ENCODE results near the gene TRDN. TPM values are rescaled to one million over a fixed set of nuclear protein-coding genes. Genes with fewer than 3 reads are reported as not detected.
"Not testable (repeated sequence)": the region's sequence is repeated elsewhere in the genome, so short reads cannot be mapped to it uniquely, and the experiment has no call there.

TRDN gene
- total RNA-seq, 2 donors from 2014 or later = not detected

DNA sequence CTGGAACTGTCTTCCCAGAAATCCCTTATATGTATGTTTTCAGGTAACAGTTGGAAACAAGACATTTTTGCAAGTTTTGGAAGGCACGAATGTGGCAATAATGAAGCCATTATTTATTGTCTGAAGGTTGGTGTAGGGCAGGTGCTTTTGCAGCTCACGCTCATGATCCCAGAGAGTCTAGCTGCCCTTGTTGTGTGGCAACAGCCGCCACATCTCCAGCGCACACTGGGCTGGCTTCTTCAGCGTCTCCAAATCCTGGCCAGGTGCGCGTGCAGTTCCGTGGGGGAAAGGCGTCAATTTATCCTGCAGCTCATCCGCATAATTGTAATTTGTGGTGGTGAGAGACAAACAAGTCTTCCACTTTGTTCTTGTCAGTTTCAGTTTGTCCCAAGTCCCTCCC is 71.2 kb downstream of the TRDN start:
- ATAC-seq (no peak), DNase-seq (ENCODE audit: low spot score) (no peak)
- H3K9me3 Mint-ChIP-seq = peaks cover 12% of the 10 kb centered on the region
- H3K36me3 Mint-ChIP-seq = no peaks in the 10 kb centered on the region
- H3K27me3 Mint-ChIP-seq = no peaks in the 10 kb centered on the region
- no peak overlapping the region for H3K4me3 Mint-ChIP-seq
- H3K27ac Mint-ChIP-seq = no peak overlapping the region
- H3K4me1 Mint-ChIP-seq (ENCODE audit: low read depth in 2 of 2) = no peaks in the 10 kb centered on the region

DNA sequence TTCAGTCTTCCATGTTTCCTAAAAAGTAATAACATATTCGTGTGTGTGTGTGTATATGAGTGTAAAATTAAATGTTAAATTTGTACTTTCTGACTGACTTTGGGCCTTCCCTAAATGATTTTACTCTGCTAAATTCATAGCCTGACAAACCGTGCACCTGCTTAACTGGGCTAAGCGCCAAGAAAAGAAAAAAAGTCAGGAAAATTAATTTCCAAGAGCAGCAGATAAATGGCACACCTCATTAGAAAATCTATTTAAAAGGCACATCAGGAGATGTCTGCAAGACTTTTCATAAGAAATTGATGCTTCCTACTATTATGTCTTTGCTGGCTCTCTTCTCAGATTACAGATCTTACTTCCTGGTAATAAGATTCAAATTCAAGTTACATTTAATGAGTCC is 72.4 kb downstream of the TRDN start:
- Mint-ChIP-seq H3K4me3 (no peak overlapping the region), H3K36me3 (peaks cover 7% of the 10 kb centered on the region), H3K9me3 (peaks cover 19% of the 10 kb centered on the region), H3K4me1 (ENCODE audit: low read depth in 2 of 2) (peaks cover 0 to 2% of the 10 kb centered on the region in 2 donors), H3K27me3 (no peaks in the 10 kb centered on the region), H3K27ac (no peak overlapping the region)
- ATAC-seq (no peak), DNase-seq (ENCODE audit: low spot score) (no peak)

DNA sequence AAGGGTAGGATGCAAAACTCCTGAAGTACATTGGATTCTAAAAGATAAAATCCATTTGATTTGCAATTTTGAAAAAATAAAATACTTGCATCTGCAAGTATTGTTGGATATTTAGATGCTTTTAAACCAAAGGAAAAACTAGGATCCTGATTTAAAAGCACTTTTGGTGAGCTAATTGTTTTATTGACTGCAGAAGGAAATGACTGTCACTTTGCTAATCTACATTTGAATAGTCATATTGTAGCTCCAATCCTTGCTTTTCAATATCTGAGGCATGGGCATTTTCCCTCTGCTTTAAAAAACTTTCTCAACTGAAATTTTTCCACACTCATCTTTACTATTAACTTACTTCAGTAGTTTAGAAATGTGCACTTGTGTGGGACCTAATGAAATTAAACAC is 74.1 kb downstream of the TRDN start:
- ATAC-seq (no peak), DNase-seq (ENCODE audit: low spot score) (no peak)
- H3K27ac Mint-ChIP-seq = no peak overlapping the region
- no peaks in the 10 kb centered on the region for H3K27me3 Mint-ChIP-seq
- peaks cover 26% of the 10 kb centered on the region for H3K9me3 Mint-ChIP-seq
- H3K4me1 Mint-ChIP-seq (ENCODE audit: low read depth in 2 of 2) = peaks cover 0 to 3% of the 10 kb centered on the region in 2 donors
- H3K36me3 Mint-ChIP-seq = peaks cover 7% of the 10 kb centered on the region
- H3K4me3 Mint-ChIP-seq = no peak overlapping the region

GRCh38 chr6:123562264-123562663 is 74.5 kb downstream of the TRDN start:
- no peak overlapping the region for H3K27ac Mint-ChIP-seq
- DNase-seq (ENCODE audit: low spot score) = no peak
- no peaks in the 10 kb centered on the region for H3K27me3 Mint-ChIP-seq
- H3K36me3 Mint-ChIP-seq = peaks cover 7% of the 10 kb centered on the region
- ATAC-seq = no peak
- H3K4me1 Mint-ChIP-seq (ENCODE audit: low read depth in 2 of 2) = peaks cover 0 to 3% of the 10 kb centered on the region in 2 donors
- no peak overlapping the region for H3K4me3 Mint-ChIP-seq
- peaks cover 28% of the 10 kb centered on the region for H3K9me3 Mint-ChIP-seq

DNA sequence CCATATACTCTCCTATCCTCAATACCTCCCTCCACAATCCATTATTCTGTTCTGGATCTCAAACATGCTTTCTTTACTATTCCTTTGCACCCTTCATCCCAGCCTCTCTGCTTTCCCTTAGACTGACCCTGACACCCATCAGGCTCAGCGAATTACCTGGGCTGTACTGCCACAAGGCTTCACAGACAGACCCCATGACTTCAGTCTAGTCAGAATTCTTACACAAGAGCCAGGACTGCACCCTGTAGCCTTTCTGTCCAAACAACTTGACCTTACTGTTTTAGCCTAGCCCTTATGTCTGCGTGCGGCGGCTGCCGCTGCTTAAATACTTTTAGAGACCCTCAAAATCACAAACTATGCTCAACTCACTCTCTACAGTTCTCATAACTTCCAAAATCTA is 76.9 kb downstream of the TRDN start:
- H3K36me3 Mint-ChIP-seq; DNase-seq (ENCODE audit: low spot score): not testable (repeated sequence)

DNA sequence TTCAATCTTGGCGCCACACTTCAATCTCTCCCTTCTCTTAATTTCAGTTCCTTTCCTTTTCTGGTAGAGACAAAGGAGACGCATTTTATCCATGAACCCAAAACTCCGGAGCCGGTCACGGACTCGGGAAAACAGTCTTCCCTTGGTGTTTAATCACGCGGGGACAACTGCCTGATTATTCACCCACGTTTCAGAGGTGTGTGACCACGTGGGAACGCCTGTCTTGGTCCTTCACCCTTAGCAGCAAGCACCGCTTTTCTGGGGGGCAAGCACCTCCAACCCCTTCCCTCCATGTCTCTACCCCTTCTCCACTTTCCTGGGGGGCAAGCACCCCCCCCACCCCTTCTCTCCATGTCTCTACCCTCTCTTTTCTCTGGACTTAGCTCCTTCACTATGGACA is 79.3 kb downstream of the TRDN start:
- H3K27ac Mint-ChIP-seq; DNase-seq (ENCODE audit: low spot score); ATAC-seq; H3K4me1 Mint-ChIP-seq (ENCODE audit: low read depth in 2 of 2); H3K36me3 Mint-ChIP-seq; H3K27me3 Mint-ChIP-seq; H3K4me3 Mint-ChIP-seq: not testable (repeated sequence)
- peaks cover 41% of the 10 kb centered on the region for H3K9me3 Mint-ChIP-seq

More for the DNA sequence above, 76.9 kb downstream of the TRDN start:
- ATAC-seq; H3K27ac Mint-ChIP-seq; H3K4me1 Mint-ChIP-seq (ENCODE audit: low read depth in 2 of 2); H3K4me3 Mint-ChIP-seq; H3K27me3 Mint-ChIP-seq: not testable (repeated sequence)
- H3K9me3 Mint-ChIP-seq = peaks cover 35% of the 10 kb centered on the region

DNA sequence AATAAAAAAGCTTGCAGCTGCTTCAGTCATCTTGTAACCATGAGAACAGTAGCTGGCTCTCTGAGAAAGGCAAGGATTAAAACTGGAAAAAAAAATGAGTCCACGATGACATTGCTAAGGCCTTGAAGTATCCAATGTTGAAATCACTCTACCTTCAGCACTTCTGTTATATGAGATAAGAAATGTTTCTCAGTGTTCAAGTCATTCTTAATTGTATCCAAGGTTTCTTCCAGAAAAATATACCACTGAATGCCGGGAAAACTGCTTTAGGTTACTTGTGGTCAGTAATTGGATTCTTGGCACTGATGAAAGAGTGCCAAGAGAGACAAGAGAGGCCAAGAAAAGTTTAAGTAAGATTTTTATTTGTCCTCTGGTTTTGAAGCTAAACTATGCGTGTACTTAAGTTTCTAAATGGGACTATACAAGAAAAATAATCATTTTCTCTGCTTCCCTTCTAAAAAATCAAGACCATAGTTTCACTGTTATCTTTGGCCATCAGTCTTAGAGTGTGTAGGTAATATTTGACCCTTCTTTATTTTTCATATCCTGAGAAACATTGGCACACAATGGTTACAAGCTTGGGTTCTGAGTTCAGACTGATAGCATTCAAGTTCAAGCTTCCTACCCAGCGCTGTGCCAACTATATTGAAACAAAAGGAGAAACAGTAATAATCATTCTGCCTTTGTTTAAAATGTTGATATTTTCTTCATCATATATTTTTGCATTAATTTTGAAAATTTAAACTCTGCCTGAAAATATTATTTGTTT is 84.6 kb downstream of the TRDN start:
- Mint-ChIP-seq H3K27ac (no peak overlapping the region), H3K4me1 (ENCODE audit: low read depth in 2 of 2) (no peaks in the 10 kb centered on the region), H3K9me3 (peaks cover 23% of the 10 kb centered on the region), H3K27me3 (no peaks in the 10 kb centered on the region), H3K36me3 (no peaks in the 10 kb centered on the region), H3K4me3 (no peak overlapping the region)
- no peak for DNase-seq (ENCODE audit: low spot score)
- ATAC-seq = no peak

DNA sequence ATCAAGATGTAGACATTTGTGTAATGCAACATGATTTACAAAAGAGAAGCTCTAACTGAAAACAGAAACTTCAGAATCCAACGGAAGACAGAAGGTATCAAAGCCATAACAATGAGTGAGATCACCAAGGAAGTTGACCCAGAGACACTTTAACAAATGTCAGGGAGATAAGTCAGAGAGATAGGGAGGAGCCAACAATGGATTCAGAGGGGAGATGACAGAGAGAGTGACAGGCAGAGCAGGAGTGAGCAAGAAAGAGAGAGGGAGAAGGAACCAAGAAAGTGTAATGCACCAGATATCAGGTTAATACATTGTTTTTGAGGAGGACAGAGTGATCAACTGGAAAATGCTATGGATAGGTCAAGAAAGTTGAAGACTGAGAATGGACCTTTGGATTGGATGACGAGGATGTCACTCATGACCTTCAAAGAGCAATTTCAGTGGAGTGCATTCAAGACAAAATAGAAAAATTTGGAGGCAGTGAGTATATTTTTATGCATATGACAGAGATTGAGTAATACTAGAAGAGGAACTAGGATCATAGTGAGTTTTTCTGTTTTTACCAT is 86.6 kb downstream of the TRDN start:
- Mint-ChIP-seq H3K4me1 (ENCODE audit: low read depth in 2 of 2) (no peaks in the 10 kb centered on the region), H3K27me3 (no peaks in the 10 kb centered on the region), H3K36me3 (no peaks in the 10 kb centered on the region), H3K4me3 (no peak overlapping the region), H3K9me3 (peaks cover 21% of the 10 kb centered on the region), H3K27ac (no peak overlapping the region)
- DNase-seq (ENCODE audit: low spot score) (no peak), ATAC-seq (no peak)

DNA sequence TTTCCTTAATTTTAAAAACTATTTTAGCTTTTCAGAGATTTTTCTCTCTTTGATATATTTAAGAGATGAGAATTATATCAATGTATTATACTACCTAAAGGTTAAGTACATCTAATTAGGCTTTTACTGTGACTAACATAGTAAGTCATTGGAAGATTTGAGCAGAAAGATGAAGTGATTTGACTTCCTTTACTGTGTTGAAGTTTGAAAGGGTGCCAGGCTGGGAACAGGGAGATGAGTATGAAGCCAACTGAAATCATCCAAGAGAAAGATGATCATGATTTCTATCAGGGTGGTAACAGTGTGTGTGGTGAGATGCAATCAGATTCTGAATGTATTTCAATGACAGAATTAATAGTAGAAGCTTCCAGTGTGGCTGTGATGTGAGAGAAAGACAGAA is 87.3 kb downstream of the TRDN start:
- Mint-ChIP-seq H3K36me3 (no peaks in the 10 kb centered on the region), H3K4me3 (no peak overlapping the region), H3K27me3 (no peaks in the 10 kb centered on the region)

DNA sequence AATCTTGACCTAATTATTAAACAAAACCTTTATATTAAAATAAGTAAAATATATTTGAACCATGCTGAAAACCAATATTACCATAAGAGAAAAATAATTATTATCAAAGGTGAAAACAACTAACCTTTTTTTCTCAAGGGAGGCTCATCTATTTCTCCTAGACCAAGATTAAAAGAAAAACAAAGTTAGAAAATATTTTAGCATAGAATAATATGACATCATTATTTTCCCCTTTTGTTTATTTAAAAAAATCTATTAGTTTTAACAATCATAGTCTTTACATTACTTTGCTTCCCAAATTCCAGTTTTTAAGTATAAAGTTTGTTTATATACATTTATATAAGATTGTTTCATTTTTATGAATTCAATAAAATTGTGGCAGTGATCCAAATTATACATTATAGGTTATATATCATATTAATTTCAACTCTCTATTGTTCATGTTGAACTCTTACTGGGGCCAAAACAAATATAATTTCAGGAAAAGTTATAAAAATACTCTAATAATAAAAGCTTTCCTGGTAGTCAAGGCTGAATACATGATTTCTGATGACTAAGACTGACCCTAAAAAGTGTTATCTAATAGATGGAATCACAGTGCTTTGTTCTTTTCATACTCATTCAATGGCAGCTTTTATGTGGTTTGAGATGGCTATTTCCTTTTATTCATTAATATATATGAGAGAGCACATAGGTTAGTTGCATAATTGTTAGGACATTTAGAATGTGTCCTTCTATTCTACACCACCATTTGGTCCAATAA is 89.4 kb downstream of the TRDN start:
- Mint-ChIP-seq H3K4me3 (no peak overlapping the region), H3K27ac (no peak overlapping the region), H3K9me3 (peaks cover 15% of the 10 kb centered on the region), H3K4me1 (ENCODE audit: low read depth in 2 of 2) (no peaks in the 10 kb centered on the region), H3K27me3 (no peaks in the 10 kb centered on the region), H3K36me3 (no peaks in the 10 kb centered on the region)
- ATAC-seq (no peak), DNase-seq (ENCODE audit: low spot score) (no peak)

More for the DNA sequence above, 87.3 kb downstream of the TRDN start:
- ATAC-seq (no peak), DNase-seq (ENCODE audit: low spot score) (no peak)
- peaks cover 21% of the 10 kb centered on the region for H3K9me3 Mint-ChIP-seq
- no peak overlapping the region for H3K27ac Mint-ChIP-seq
- H3K4me1 Mint-ChIP-seq (ENCODE audit: low read depth in 2 of 2) = no peaks in the 10 kb centered on the region

GRCh38 chr6:123546537-123546936 is 90.2 kb downstream of the TRDN start:
- no peaks in the 10 kb centered on the region for H3K36me3 Mint-ChIP-seq

GRCh38 chr6:123541462-123541861 is 95.3 kb downstream of the TRDN start:
- Mint-ChIP-seq H3K4me1 (ENCODE audit: low read depth in 2 of 2) (no peaks in the 10 kb centered on the region), H3K27me3 (no peaks in the 10 kb centered on the region), H3K36me3 (no peaks in the 10 kb centered on the region), H3K9me3 (peaks cover under 1% of the 10 kb centered on the region), H3K27ac (no peak overlapping the region), H3K4me3 (no peak overlapping the region)
- ATAC-seq = no peak
- DNase-seq (ENCODE audit: low spot score) = no peak

More at GRCh38 chr6:123546537-123546936, 90.2 kb downstream of the TRDN start:
- H3K27ac Mint-ChIP-seq = no peak overlapping the region
- H3K4me1 Mint-ChIP-seq (ENCODE audit: low read depth in 2 of 2) = no peaks in the 10 kb centered on the region
- DNase-seq (ENCODE audit: low spot score) (no peak), ATAC-seq (no peak)
- H3K9me3 Mint-ChIP-seq = peaks cover 15% of the 10 kb centered on the region
- no peak overlapping the region for H3K4me3 Mint-ChIP-seq
- no peaks in the 10 kb centered on the region for H3K27me3 Mint-ChIP-seq

DNA sequence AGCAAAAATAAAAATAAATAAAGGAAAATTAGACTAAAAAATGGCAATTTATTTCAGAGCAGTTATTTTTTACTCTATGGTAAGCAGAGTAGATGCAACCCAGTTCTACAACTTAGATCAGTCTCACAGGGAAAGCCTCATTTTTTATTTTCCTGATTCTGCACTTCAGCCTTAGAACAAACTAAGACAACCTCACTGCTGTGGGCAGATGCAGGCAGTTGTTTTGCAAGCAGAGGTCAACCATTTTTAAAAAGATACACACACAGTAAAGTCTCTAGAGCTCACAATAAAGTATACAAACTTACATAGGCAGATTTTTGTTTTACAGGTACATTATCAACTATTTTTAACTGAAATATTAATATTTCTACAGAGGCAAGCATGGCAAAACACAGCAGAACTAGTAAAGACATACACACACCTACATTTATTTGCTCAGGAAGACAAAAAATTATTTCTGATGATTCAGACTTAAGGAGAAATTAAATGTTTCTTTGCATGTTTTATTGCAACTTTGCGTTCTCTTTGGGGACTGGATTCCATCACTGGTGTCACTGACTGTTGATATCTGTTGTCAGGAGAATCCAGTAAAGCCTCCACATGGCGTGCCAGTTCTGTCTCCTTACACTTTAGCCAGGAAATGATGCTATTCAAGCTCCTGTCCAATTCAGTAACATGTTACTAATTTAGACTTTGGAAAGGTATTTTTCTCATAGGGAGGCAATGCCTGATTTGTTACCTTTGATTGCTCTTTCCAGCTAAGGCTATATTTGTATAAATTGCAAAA is 102.7 kb downstream of the TRDN start:
- Mint-ChIP-seq H3K27ac (no peak overlapping the region), H3K36me3 (no peaks in the 10 kb centered on the region), H3K9me3 (no peaks in the 10 kb centered on the region), H3K27me3 (no peaks in the 10 kb centered on the region), H3K4me1 (ENCODE audit: low read depth in 2 of 2) (no peaks in the 10 kb centered on the region), H3K4me3 (no peak overlapping the region)
- DNase-seq (ENCODE audit: low spot score) (no peak), ATAC-seq (no peak)

All from natural killer cell treated with Interleukin-12 subunit alpha and Interleukin-12 subunit beta and Interleukin-15 and Interleukin-18, amount 100 ng/mL, for 72 hours (primary cell).